HepG2 (cell line): ENCODE measurements around the gene NTMT1. TPM values are rescaled to one million over a fixed set of nuclear protein-coding genes. Genes with fewer than 3 reads are reported as not detected.

Source experiments
- ATAC-seq: fragments of 200-7000 bp; cut with Tn5 transposase; 3 replicates; pipeline ENCODE4 v1.9.1; 2020; ENCODE audit warnings: mild to moderate bottlenecking, moderate library complexity
- BruUV-seq: library from RNA; stranded (reverse); fragments of 400-500 nt; replicated peaks from 2 replicates; lab custom pipeline; 2021; lab: Mats Ljungman, UMichigan
- CTCF ChIA-PET: fragments of 300-600 bp; formaldehyde crosslinking; extraction: SDS; loops from one replicate; lab custom pipeline; 2021; ENCODE audit warnings: low total read pairs, inconsistent platforms, low intra/inter-chr PET ratio; lab: Yijun Ruan, JAX
- POLR2A ChIA-PET: fragments of 350-600 bp; sonication (Branson Sonifier 250); formaldehyde crosslinking; loops from one replicate; lab custom pipeline; 2020; ENCODE audit warnings: antibody characterized with exemption, inconsistent platforms; lab: Yijun Ruan, JAX
- DNase-seq: peaks from one replicate; pipeline ENCODE4 v3.0.0-alpha.2; 2015; ENCODE audit warnings: low spot score
- FAIRE-seq: peaks from 3 replicates; lab custom pipeline; 2011; peaks lifted over from hg19 to GRCh38; lab: Jason Lieb, UNC
- H2AFZ ChIP-seq: one replicate; pipeline ENCODE4 v1.6.1; 2011; ENCODE audit warnings: low read length, inconsistent platforms
- H3K27ac ChIP-seq: fragments of 300-600 bp; 3 replicates; pipeline ENCODE4 v1.8.0; 2011; ENCODE audit warnings: mixed run types, mild to moderate bottlenecking, mixed read lengths, low read length, inconsistent platforms; ENCODE audit not compliant: insufficient read depth; ENCODE audit errors: extremely low read length
- H3K27me3 ChIP-seq, 2 experiments: fragments of 200-600 bp in 1 of 2; 2 replicates in 1 of 2; 3 replicates in 1 of 2; pipeline versions ENCODE4 v1.6.0 to v1.8.0; 2011; ENCODE audit warnings: low read length in 2 of 2, mild to moderate bottlenecking in 2 of 2, moderate library complexity in 2 of 2, inconsistent platforms in 1 of 2; ENCODE audit not compliant: insufficient read depth in 2 of 2, control insufficient read depth in 1 of 2
- H3K36me3 ChIP-seq, 2 experiments: fragments of 200-600 bp in 1 of 2; replicated peaks in 1 of 2; 2 replicates in 1 of 2; 3 replicates in 1 of 2; pipeline versions ENCODE4 v1.5.1 to v1.8.0; 2011; ENCODE audit warnings: low read length in 2 of 2, inconsistent platforms in 1 of 2; ENCODE audit not compliant: insufficient read depth in 2 of 2, control insufficient read depth in 1 of 2
- H3K4me1 ChIP-seq: 2 replicates; pipeline ENCODE4 v1.5.1; 2012; ENCODE audit warnings: low read length, inconsistent platforms; ENCODE audit not compliant: insufficient read depth
- H3K4me2 ChIP-seq: 2 replicates; pipeline ENCODE4 v1.6.0; 2011; ENCODE audit warnings: low read depth, low read length, inconsistent platforms
- H3K4me3 ChIP-seq, 3 experiments: fragments of 200-600 bp in 1 of 3; sonication (generic), shearing (Covaris generic) in 1 of 3; replicated peaks in 1 of 3; 2 replicates each; pipeline ENCODE4 v1.5.1; 2011 to 2016; ENCODE audit warnings: low read length in 3 of 3, inconsistent platforms in 2 of 3, low read depth in 2 of 3, mild to moderate bottlenecking in 2 of 3, control low read depth in 1 of 3, mixed read lengths in 1 of 3; ENCODE audit not compliant: insufficient read depth in 1 of 3
- H3K79me2 ChIP-seq: one replicate; pipeline ENCODE4 v1.6.1; 2011; ENCODE audit warnings: low read length, inconsistent platforms; ENCODE audit not compliant: insufficient read depth
- H3K9ac ChIP-seq: 2 replicates; pipeline ENCODE4 v1.6.0; 2011; ENCODE audit warnings: mild to moderate bottlenecking, low read depth, low read length, inconsistent platforms; ENCODE audit not compliant: insufficient read depth
- H3K9me3 ChIP-seq: 2 replicates; pipeline ENCODE4 v1.5.1; 2012; ENCODE audit warnings: mild to moderate bottlenecking, low read length
- H4K20me1 ChIP-seq: 2 replicates; pipeline ENCODE4 v1.6.0; 2011; ENCODE audit warnings: inconsistent platforms, mild to moderate bottlenecking, low read length, moderate library complexity; ENCODE audit not compliant: insufficient read depth
- SAFB2 ChIP-seq: sonication (generic); formaldehyde crosslinking; IDR thresholded peaks from 2 replicates; pipeline ENCODE4 v1.5.1; 2020; ENCODE audit warnings: missing genetic modification reagents, low read depth, mild to moderate bottlenecking, borderline replicate concordance
- ZNF264 ChIP-seq: sonication (generic); formaldehyde crosslinking; IDR thresholded peaks from 2 replicates; pipeline ENCODE4 v1.4.0; 2020; ENCODE audit warnings: missing genetic modification reagents
- ZNF607 ChIP-seq: sonication (generic); formaldehyde crosslinking; IDR thresholded peaks from 2 replicates; pipeline ENCODE4 v1.5.1; 2020; ENCODE audit warnings: missing genetic modification reagents, mild to moderate bottlenecking, borderline replicate concordance
- WGBS: methylation state at CpG from one replicate; pipeline ENCODE4 v1.1.6; 2017; ENCODE audit warnings: low lambda C conversion rate; 5-methylcytosine and 5-hydroxymethylcytosine counted together
- in situ Hi-C: cut with HindIII; loops from 2 replicates; pipeline ENCODE4 v1.10.0; 2017; ENCODE audit warnings: low pct_unique_long_range_greater_than_20kb; ENCODE audit not compliant: extremely low pct_ligation_motif_present
- intact Hi-C: fragments of 100-400 bp; cut with micrococcal nuclease; formaldehyde crosslinking; loops from one replicate; pipeline ENCODE4 v1.10.0; 2022; ENCODE audit not compliant: unreplicated experiment
- polyA plus RNA-seq, 8 experiments: library from polyadenylated mRNA; depleted of rRNA in 3 of 8; stranded (reverse) in 7 of 8; unstranded in 1 of 8; fragments of >200 nt; fragmentation: Illumina TruSeq in 4 of 8; extraction: Trizol in 4 of 8; gene quantifications; 2 replicates each; pipeline versions ENCODE4 v1.2.1 to v1.2.3, GENCODE V29; 2011 to 2016; ENCODE audit warnings: low read depth in 4 of 8, missing spikeins in 1 of 8, mixed read lengths in 1 of 8; ENCODE audit not compliant: insufficient read depth in 1 of 8
- total RNA-seq, 5 experiments: library from RNA; depleted of rRNA; stranded (reverse); fragments of >200 nt; fragmentation: Illumina TruSeq; extraction: Trizol; gene quantifications; 2 replicates each; pipeline ENCODE4 v1.2.3, GENCODE V29; 2016; ENCODE audit warnings: low read depth in 1 of 5
- TF ChIP-seq, protein P1 (sequence below): sonication (generic); formaldehyde crosslinking; IDR thresholded peaks from 2 replicates; pipeline ENCODE4 v1.4.0; 2020; ENCODE audit warnings: missing genetic modification reagents, borderline replicate concordance
- TF ChIP-seq, protein P2 (sequence below): sonication (generic); formaldehyde crosslinking; IDR thresholded peaks from 2 replicates; pipeline ENCODE4 v1.4.0; 2020; ENCODE audit warnings: missing genetic modification reagents, mild to moderate bottlenecking, borderline replicate concordance

NTMT1 gene
- total and polyA plus RNA-seq, 2 of the 13 experiments (the other 11 are each of a cell fraction or from before 2014, with no cell fraction given): 49.1 to 53.8 TPM

DNA sequence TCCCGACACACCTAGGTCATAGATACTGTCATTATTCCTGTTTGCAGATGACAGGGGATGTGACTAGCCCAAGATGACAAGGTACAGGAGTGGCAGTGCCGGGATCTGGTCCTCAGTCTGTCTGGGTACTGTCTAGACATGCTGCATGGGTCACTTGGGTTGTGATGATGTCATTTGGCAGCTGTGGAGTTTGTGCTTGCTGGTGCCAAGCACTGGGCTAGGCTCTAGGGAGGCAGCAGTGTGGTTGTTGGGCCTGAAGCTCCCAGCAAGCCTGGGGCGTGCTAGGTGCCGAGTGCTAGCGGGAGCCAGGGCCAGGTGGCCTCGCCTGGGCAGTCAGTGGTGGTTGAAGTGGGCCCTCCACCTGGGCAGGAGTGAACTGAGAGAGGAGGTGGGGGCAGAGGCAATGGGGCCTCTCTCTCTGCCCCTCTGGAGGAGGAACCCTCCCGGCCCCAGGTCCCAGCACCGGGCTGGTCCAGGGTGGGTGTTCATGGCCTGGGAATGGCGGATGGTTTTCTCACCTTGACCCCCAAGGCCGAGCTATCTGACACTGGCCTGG lies 24.8 kb downstream of the NTMT1 start (continued):
- TF ChIP-seq, protein P1, sequence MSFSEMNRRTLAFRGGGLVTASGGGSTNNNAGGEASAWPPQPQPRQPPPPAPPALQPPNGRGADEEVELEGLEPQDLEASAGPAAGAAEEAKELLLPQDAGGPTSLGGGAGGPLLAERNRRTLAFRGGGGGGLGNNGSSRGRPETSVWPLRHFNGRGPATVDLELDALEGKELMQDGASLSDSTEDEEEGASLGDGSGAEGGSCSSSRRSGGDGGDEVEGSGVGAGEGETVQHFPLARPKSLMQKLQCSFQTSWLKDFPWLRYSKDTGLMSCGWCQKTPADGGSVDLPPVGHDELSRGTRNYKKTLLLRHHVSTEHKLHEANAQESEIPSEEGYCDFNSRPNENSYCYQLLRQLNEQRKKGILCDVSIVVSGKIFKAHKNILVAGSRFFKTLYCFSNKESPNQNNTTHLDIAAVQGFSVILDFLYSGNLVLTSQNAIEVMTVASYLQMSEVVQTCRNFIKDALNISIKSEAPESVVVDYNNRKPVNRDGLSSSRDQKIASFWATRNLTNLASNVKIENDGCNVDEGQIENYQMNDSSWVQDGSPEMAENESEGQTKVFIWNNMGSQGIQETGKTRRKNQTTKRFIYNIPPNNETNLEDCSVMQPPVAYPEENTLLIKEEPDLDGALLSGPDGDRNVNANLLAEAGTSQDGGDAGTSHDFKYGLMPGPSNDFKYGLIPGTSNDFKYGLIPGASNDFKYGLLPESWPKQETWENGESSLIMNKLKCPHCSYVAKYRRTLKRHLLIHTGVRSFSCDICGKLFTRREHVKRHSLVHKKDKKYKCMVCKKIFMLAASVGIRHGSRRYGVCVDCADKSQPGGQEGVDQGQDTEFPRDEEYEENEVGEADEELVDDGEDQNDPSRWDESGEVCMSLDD: no peak

DNA sequence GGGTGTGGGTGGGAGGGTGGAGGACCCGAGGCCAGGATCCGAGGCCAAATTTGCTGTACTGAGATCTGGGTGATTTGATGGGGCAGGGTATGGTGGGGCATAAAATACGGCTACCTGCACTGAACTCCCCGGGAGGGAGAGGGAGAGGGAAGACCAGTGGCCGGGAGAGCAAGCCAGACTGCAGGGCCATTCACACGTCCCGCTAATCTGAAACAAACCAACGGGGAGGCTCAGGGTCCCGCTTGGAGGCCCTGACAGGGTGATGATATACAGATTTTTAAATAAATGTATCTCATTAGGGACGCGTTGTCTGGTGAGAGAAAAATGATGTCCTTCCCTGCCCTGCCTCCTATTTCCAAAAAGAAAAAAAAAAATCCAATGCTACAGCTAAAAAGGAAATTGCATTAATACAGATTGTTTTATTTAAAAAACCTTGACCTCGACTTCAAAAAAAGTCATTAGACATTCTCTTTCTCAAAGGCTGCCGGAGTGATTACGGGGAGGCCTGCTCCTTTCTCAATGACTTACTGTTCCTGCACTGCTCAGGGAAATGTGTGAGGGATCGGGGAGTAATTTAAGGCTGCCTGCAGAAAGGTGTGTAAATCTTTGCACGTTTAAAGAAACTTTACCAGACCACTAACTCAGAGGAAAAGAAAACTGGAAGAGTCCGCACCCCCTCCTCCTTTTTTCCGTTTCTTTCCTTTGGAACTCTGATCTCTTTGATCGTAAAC lies 28.0 kb downstream of the NTMT1 start:
- Histone ChIP-seq H4K20me1 (no peaks in the 10 kb centered on the region), H3K27me3 (peaks cover 11 to 41% of the 10 kb centered on the region in 2 experiments), H3K27ac (no peak overlapping the region), H3K9me3 (no peaks in the 10 kb centered on the region), H3K79me2 (no peaks in the 10 kb centered on the region), H3K4me3 (no peak overlapping the region), H3K9ac (no peak overlapping the region), H3K36me3 (no peaks in the 10 kb centered on the region), H3K4me1 (peaks cover 13% of the 10 kb centered on the region), H2AFZ (no peak overlapping the region), H3K4me2 (no peak overlapping the region)
- no peak for DNase-seq
- in situ Hi-C loops: no loop called here
- no peak for ATAC-seq
- BruUV-seq: no TSS peak
- 23% methylated on average over 19 of the region's 19 CpGs for WGBS
- FAIRE-seq: no peak
- CTCF ChIA-PET: no interaction called here
- POLR2A ChIA-PET: no interaction called here
- intact Hi-C loops: no loop called here
- TF ChIP-seq ZNF607 (CRISPR knock-in tag) (no peak), ZNF264 (CRISPR knock-in tag) (no peak), SAFB2 (no peak)
- TF ChIP-seq, protein P2, sequence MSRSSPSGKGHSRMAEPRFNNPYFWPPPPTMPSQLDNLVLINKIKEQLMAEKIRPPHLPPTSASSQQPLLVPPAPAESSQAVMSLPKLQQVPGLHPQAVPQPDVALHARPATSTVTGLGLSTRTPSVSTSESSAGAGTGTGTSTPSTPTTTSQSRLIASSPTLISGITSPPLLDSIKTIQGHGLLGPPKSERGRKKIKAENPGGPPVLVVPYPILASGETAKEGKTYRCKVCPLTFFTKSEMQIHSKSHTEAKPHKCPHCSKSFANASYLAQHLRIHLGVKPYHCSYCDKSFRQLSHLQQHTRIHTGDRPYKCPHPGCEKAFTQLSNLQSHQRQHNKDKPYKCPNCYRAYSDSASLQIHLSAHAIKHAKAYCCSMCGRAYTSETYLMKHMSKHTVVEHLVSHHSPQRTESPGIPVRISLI (CRISPR knock-in tag): no peak
- TF ChIP-seq, all 625 proteins: peak for 0
